WTC11 (cell line): ENCODE measurements around the gene MPST.

ENCODE experiments used
- IRF2 ChIP-seq: sonication (generic); formaldehyde crosslinking; IDR thresholded peaks from 2 replicates; pipeline ENCODE4 v1.8.0; 2022; ENCODE audit warnings: low read depth, missing genetic modification reagents, borderline replicate concordance
- KAT7 ChIP-seq: sonication (generic); formaldehyde crosslinking; IDR thresholded peaks from 2 replicates; pipeline ENCODE4 v1.8.1; 2023; ENCODE audit warnings: missing genetic modification reagents, mild to moderate bottlenecking, borderline replicate concordance
- ZNF121 ChIP-seq: sonication (generic); formaldehyde crosslinking; IDR thresholded peaks from 2 replicates; pipeline ENCODE4 v1.8.0; 2023; ENCODE audit warnings: missing genetic modification reagents
- ZNF232 ChIP-seq: sonication (generic); formaldehyde crosslinking; IDR thresholded peaks from 2 replicates; pipeline ENCODE4 v1.8.0; 2022; ENCODE audit warnings: mild to moderate bottlenecking, missing genetic modification reagents
- TF ChIP-seq, protein P1 (sequence below): fragments of 200-600 bp; IDR thresholded peaks from 2 replicates; pipeline ENCODE4 v1.8.0; 2022; ENCODE audit warnings: antibody characterized with exemption
- TF ChIP-seq, protein P2 (sequence below): sonication (generic); formaldehyde crosslinking; IDR thresholded peaks from 2 replicates; pipeline ENCODE4 v1.8.0; 2022; ENCODE audit warnings: mild to moderate bottlenecking, missing genetic modification reagents
- TF ChIP-seq, protein P3 (sequence below): sonication (generic); formaldehyde crosslinking; IDR thresholded peaks from 2 replicates; pipeline ENCODE4 v1.8.0; 2023; ENCODE audit warnings: mild to moderate bottlenecking, missing genetic modification reagents
- TF ChIP-seq, protein P4 (sequence below): sonication (generic); formaldehyde crosslinking; conservative IDR thresholded peaks from 2 replicates; pipeline ENCODE4 v1.8.1; 2023; ENCODE audit warnings: mild to moderate bottlenecking, low read depth, missing genetic modification reagents, moderate library complexity
- TF ChIP-seq, protein P5 (sequence below): sonication (generic); formaldehyde crosslinking; IDR thresholded peaks from 2 replicates; pipeline ENCODE4 v1.8.1; 2023; ENCODE audit warnings: mild to moderate bottlenecking, missing genetic modification reagents
- TF ChIP-seq, protein P6 (sequence below): sonication (generic); formaldehyde crosslinking; IDR thresholded peaks from 2 replicates; pipeline ENCODE4 v1.8.0; 2022; ENCODE audit warnings: mild to moderate bottlenecking, missing genetic modification reagents

DNA sequence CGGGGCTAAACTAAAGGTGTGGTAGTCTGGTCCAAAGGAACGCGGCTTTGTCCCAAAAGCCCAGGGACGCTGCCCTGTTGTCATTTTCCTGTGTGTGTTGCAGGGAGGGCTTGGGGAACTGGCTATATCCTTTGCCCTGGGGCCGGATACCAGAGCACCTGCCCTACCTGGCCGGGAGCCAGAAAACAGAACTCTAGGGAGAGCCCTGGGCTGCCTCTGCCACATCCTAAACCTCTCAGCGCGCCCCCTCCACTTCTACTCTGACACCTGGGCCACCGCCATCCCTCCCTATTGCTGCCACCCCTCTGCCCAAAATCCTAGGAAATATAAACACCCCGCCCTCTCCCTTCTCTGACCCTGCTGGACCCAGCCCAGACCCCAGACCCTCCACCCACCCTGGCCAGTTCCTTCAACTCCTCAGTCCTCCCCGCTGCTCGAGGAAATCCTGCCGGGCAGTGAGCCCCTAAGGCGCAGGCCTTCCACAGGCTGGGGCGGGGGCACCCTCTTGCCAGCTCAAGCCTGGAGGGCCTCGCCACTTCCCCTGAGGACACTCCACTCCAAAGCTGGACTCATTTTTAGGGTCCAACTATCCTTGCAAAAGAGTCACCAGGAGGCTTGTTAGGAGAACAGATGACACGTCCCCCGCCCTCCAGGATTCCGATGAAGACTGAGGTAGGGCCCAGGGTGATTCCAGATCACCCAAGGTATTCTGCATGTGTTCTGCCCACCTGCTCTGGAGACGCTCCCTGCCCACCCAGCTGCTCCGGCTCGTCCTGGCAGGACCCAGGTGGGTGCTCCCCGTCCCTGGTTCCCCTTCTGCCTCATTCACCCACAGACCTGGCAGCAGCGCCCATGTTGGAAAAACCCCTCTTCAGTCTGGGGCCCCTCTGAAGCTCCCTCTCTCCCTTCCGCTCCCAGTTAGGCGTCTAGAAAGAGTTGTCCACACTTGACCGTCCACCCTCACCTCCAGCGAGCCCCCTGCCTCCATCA, 44.2 kb downstream of the MPST start:
- TF ChIP-seq, protein P1, sequence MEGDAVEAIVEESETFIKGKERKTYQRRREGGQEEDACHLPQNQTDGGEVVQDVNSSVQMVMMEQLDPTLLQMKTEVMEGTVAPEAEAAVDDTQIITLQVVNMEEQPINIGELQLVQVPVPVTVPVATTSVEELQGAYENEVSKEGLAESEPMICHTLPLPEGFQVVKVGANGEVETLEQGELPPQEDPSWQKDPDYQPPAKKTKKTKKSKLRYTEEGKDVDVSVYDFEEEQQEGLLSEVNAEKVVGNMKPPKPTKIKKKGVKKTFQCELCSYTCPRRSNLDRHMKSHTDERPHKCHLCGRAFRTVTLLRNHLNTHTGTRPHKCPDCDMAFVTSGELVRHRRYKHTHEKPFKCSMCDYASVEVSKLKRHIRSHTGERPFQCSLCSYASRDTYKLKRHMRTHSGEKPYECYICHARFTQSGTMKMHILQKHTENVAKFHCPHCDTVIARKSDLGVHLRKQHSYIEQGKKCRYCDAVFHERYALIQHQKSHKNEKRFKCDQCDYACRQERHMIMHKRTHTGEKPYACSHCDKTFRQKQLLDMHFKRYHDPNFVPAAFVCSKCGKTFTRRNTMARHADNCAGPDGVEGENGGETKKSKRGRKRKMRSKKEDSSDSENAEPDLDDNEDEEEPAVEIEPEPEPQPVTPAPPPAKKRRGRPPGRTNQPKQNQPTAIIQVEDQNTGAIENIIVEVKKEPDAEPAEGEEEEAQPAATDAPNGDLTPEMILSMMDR: no peak
- TF ChIP-seq, protein P2, sequence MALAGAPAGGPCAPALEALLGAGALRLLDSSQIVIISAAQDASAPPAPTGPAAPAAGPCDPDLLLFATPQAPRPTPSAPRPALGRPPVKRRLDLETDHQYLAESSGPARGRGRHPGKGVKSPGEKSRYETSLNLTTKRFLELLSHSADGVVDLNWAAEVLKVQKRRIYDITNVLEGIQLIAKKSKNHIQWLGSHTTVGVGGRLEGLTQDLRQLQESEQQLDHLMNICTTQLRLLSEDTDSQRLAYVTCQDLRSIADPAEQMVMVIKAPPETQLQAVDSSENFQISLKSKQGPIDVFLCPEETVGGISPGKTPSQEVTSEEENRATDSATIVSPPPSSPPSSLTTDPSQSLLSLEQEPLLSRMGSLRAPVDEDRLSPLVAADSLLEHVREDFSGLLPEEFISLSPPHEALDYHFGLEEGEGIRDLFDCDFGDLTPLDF (CRISPR knock-in tag): no peak
- TF ChIP-seq KAT7 (CRISPR knock-in tag): no peak
- no peak for TF ChIP-seq IRF2
- TF ChIP-seq, protein P3, sequence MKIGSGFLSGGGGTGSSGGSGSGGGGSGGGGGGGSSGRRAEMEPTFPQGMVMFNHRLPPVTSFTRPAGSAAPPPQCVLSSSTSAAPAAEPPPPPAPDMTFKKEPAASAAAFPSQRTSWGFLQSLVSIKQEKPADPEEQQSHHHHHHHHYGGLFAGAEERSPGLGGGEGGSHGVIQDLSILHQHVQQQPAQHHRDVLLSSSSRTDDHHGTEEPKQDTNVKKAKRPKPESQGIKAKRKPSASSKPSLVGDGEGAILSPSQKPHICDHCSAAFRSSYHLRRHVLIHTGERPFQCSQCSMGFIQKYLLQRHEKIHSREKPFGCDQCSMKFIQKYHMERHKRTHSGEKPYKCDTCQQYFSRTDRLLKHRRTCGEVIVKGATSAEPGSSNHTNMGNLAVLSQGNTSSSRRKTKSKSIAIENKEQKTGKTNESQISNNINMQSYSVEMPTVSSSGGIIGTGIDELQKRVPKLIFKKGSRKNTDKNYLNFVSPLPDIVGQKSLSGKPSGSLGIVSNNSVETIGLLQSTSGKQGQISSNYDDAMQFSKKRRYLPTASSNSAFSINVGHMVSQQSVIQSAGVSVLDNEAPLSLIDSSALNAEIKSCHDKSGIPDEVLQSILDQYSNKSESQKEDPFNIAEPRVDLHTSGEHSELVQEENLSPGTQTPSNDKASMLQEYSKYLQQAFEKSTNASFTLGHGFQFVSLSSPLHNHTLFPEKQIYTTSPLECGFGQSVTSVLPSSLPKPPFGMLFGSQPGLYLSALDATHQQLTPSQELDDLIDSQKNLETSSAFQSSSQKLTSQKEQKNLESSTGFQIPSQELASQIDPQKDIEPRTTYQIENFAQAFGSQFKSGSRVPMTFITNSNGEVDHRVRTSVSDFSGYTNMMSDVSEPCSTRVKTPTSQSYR (CRISPR knock-in tag): no peak
- TF ChIP-seq, protein P4, sequence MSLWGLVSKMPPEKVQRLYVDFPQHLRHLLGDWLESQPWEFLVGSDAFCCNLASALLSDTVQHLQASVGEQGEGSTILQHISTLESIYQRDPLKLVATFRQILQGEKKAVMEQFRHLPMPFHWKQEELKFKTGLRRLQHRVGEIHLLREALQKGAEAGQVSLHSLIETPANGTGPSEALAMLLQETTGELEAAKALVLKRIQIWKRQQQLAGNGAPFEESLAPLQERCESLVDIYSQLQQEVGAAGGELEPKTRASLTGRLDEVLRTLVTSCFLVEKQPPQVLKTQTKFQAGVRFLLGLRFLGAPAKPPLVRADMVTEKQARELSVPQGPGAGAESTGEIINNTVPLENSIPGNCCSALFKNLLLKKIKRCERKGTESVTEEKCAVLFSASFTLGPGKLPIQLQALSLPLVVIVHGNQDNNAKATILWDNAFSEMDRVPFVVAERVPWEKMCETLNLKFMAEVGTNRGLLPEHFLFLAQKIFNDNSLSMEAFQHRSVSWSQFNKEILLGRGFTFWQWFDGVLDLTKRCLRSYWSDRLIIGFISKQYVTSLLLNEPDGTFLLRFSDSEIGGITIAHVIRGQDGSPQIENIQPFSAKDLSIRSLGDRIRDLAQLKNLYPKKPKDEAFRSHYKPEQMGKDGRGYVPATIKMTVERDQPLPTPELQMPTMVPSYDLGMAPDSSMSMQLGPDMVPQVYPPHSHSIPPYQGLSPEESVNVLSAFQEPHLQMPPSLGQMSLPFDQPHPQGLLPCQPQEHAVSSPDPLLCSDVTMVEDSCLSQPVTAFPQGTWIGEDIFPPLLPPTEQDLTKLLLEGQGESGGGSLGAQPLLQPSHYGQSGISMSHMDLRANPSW (CRISPR knock-in tag): no peak
- no peak for TF ChIP-seq ZNF232 (CRISPR knock-in tag)
- TF ChIP-seq, protein P5, sequence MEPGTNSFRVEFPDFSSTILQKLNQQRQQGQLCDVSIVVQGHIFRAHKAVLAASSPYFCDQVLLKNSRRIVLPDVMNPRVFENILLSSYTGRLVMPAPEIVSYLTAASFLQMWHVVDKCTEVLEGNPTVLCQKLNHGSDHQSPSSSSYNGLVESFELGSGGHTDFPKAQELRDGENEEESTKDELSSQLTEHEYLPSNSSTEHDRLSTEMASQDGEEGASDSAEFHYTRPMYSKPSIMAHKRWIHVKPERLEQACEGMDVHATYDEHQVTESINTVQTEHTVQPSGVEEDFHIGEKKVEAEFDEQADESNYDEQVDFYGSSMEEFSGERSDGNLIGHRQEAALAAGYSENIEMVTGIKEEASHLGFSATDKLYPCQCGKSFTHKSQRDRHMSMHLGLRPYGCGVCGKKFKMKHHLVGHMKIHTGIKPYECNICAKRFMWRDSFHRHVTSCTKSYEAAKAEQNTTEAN: no peak
- TF ChIP-seq ZNF121 (CRISPR knock-in tag): no peak
- TF ChIP-seq, protein P6, sequence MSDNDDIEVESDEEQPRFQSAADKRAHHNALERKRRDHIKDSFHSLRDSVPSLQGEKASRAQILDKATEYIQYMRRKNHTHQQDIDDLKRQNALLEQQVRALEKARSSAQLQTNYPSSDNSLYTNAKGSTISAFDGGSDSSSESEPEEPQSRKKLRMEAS: no peak
